K562 (cell line): ENCODE results near the gene MAP1A. TPM values are rescaled to one million over a fixed set of nuclear protein-coding genes. Genes with fewer than 3 reads are reported as not detected.

ENCODE experiments used
- ARHGAP35 ChIP-seq: fragments of 450-650 bp; IDR thresholded peaks from 2 replicates; pipeline ENCODE4 v1.6.1; 2018; ENCODE audit not compliant: partially characterized antibody
- ARNT ChIP-seq, 2 experiments: fragments of 450-650 bp; IDR thresholded peaks; 2 replicates each; pipeline ENCODE4 v1.6.1; 2016; ENCODE audit warnings: mild to moderate bottlenecking in 1 of 2
- BCL6 ChIP-seq: fragments of 250-450 bp; sonication (Bioruptor Pico); IDR thresholded peaks from 2 replicates; pipeline ENCODE4 v1.4.0; 2020
- BDP1 ChIP-seq: IDR thresholded peaks from 3 replicates; pipeline ENCODE4 v1.6.1; 2011; ENCODE audit not compliant: insufficient read length, insufficient read depth
- CREBBP ChIP-seq: IDR thresholded peaks from one replicate; pipeline ENCODE4 v1.6.1; 2012; ENCODE audit warnings: low read depth, mild to moderate bottlenecking, control low read depth, inconsistent platforms, low read length
- GATA2 ChIP-seq: sonication (generic); formaldehyde crosslinking; IDR thresholded peaks from 2 replicates; pipeline ENCODE4 v1.4.0; 2020; ENCODE audit warnings: mild to moderate bottlenecking, missing genetic modification reagents
- GTF2A2 ChIP-seq: IDR thresholded peaks from 2 replicates; pipeline ENCODE4 v1.6.1; 2016; ENCODE audit warnings: mild to moderate bottlenecking, missing genetic modification characterization, missing compliant biosample characterization
- HOXB6 ChIP-seq: fragments of 250-450 bp; sonication (Bioruptor Pico); IDR thresholded peaks from 2 replicates; pipeline ENCODE4 v1.5.1; 2022; ENCODE audit warnings: mild to moderate bottlenecking, borderline replicate concordance
- HSF4 ChIP-seq: fragments of 250-450 bp; sonication (Bioruptor Pico); IDR thresholded peaks from 2 replicates; pipeline ENCODE4 v2.1.2; 2022; ENCODE audit warnings: mild to moderate bottlenecking, moderate library complexity, borderline replicate concordance
- IRF9 ChIP-seq: fragments of 450-650 bp; IDR thresholded peaks from 2 replicates; pipeline ENCODE4 v1.6.1; 2016; ENCODE audit warnings: missing biosample characterization, missing genetic modification characterization
- KAT8 ChIP-seq: fragments of 450-650 bp; IDR thresholded peaks from 2 replicates; pipeline ENCODE4 v1.6.1; 2016; ENCODE audit warnings: low read depth, mild to moderate bottlenecking
- POU5F1 ChIP-seq: fragments of 150-350 bp; IDR thresholded peaks from 2 replicates; pipeline ENCODE4 v1.6.1; 2014; ENCODE audit warnings: borderline replicate concordance, low read length, low read depth, mild to moderate bottlenecking; ENCODE audit not compliant: partially characterized antibody
- RCOR1 ChIP-seq, 2 experiments: IDR thresholded peaks; 2 replicates each; pipeline ENCODE4 v1.6.1; 2012; ENCODE audit warnings: low read depth in 2 of 2, low read length in 2 of 2, borderline replicate concordance in 1 of 2, improper control_type of control experiment in 1 of 2
- RFX5 ChIP-seq: IDR thresholded peaks from 2 replicates; pipeline ENCODE4 v1.6.1; 2011; ENCODE audit warnings: low read depth, mild to moderate bottlenecking, improper control_type of control experiment, low read length
- SMARCB1 ChIP-seq: IDR thresholded peaks from 2 replicates; pipeline ENCODE4 v1.6.1; 2011; ENCODE audit warnings: improper control_type of control experiment, low read depth; ENCODE audit not compliant: insufficient read length
- SMC3 ChIP-seq: conservative IDR thresholded peaks from 2 replicates; pipeline ENCODE4 v1.6.1; 2011; ENCODE audit warnings: low read depth, low read length, improper control_type of control experiment; ENCODE audit not compliant: insufficient read depth
- TCF7 ChIP-seq: sonication (generic); IDR thresholded peaks from 2 replicates; pipeline ENCODE4 v1.6.1; 2016; ENCODE audit warnings: antibody characterized with exemption, borderline replicate concordance
- ZC3H11A ChIP-seq: IDR thresholded peaks from 2 replicates; pipeline ENCODE4 v1.6.1; 2012; ENCODE audit warnings: low read depth, low read length, improper control_type of control experiment
- ZNF12 ChIP-seq: sonication (generic); formaldehyde crosslinking; IDR thresholded peaks from 2 replicates; pipeline ENCODE4 v1.4.0; 2020; ENCODE audit warnings: mild to moderate bottlenecking, missing genetic modification reagents
- ZNF232 ChIP-seq: sonication (generic); formaldehyde crosslinking; IDR thresholded peaks from 2 replicates; pipeline ENCODE4 v1.8.0; 2022; ENCODE audit warnings: mild to moderate bottlenecking, missing genetic modification reagents
- ZNF24 ChIP-seq: fragments of 450-650 bp; IDR thresholded peaks from 2 replicates; pipeline ENCODE4 v1.6.1; 2016
- ZNF41 ChIP-seq: fragments of 250-450 bp; sonication (Bioruptor Pico); conservative IDR thresholded peaks from 2 replicates; pipeline ENCODE4 v1.4.0; 2020; ENCODE audit warnings: mild to moderate bottlenecking
- polyA plus RNA-seq, 8 experiments: library from polyadenylated mRNA; depleted of rRNA in 4 of 8; stranded (reverse) in 5 of 8; unstranded in 3 of 8; fragments of >200 nt; fragmentation: Nextera tagmentation in 2 of 8; fragmentation: Illumina TruSeq in 1 of 8; extraction: Ambion mirVana in 2 of 8; extraction: Trizol in 1 of 8; gene quantifications; 2 replicates each; pipeline versions ENCODE4 v1.2.1 to v1.2.3, GENCODE V29; 2011 to 2014; ENCODE audit warnings: inconsistent platforms in 1 of 8, missing spikeins in 1 of 8
- total RNA-seq, 7 experiments: library from RNA; depleted of rRNA in 6 of 7; stranded (reverse); fragments of >200 nt in 6 of 7; fragmentation: Illumina TruSeq in 2 of 7; extraction: Trizol in 2 of 7; gene quantifications; 2 replicates each; pipeline versions ENCODE4 v1.2.1 to v1.2.3, GENCODE V29; 2011 to 2021; ENCODE audit warnings: low replicate concordance in 1 of 7
- TF ChIP-seq, protein P1 (sequence below): fragments of 250-450 bp; sonication (Bioruptor Pico); IDR thresholded peaks from 2 replicates; pipeline ENCODE4 v1.8.0; 2021; ENCODE audit warnings: moderate library complexity, mild to moderate bottlenecking, inconsistent platforms
- TF ChIP-seq, protein P2 (sequence below): sonication (generic); formaldehyde crosslinking; IDR thresholded peaks from 2 replicates; pipeline ENCODE4 v1.8.1; 2023; ENCODE audit warnings: mild to moderate bottlenecking, missing genetic modification reagents
- TF ChIP-seq, protein P3 (sequence below): fragments of 450-650 bp; IDR thresholded peaks from one replicate; pipeline ENCODE4 v1.6.1; 2018; ENCODE audit warnings: mild to moderate bottlenecking, moderate library complexity; ENCODE audit not compliant: partially characterized antibody

The MAP1A gene
- total and polyA plus RNA-seq, 9 of the 15 experiments (the other 6 are each of a cell fraction or from before 2014, with no cell fraction given) = 2.0 to 20.3 (median 7.3) TPM

- no peak for TF ChIP-seq ZNF232 (CRISPR knock-in tag)
- TF ChIP-seq, protein P1, sequence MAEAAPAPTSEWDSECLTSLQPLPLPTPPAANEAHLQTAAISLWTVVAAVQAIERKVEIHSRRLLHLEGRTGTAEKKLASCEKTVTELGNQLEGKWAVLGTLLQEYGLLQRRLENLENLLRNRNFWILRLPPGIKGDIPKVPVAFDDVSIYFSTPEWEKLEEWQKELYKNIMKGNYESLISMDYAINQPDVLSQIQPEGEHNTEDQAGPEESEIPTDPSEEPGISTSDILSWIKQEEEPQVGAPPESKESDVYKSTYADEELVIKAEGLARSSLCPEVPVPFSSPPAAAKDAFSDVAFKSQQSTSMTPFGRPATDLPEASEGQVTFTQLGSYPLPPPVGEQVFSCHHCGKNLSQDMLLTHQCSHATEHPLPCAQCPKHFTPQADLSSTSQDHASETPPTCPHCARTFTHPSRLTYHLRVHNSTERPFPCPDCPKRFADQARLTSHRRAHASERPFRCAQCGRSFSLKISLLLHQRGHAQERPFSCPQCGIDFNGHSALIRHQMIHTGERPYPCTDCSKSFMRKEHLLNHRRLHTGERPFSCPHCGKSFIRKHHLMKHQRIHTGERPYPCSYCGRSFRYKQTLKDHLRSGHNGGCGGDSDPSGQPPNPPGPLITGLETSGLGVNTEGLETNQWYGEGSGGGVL (CRISPR knock-in tag) = no peak
- no peak for TF ChIP-seq ZNF41 (CRISPR knock-in tag)
- TF ChIP-seq, protein P2, sequence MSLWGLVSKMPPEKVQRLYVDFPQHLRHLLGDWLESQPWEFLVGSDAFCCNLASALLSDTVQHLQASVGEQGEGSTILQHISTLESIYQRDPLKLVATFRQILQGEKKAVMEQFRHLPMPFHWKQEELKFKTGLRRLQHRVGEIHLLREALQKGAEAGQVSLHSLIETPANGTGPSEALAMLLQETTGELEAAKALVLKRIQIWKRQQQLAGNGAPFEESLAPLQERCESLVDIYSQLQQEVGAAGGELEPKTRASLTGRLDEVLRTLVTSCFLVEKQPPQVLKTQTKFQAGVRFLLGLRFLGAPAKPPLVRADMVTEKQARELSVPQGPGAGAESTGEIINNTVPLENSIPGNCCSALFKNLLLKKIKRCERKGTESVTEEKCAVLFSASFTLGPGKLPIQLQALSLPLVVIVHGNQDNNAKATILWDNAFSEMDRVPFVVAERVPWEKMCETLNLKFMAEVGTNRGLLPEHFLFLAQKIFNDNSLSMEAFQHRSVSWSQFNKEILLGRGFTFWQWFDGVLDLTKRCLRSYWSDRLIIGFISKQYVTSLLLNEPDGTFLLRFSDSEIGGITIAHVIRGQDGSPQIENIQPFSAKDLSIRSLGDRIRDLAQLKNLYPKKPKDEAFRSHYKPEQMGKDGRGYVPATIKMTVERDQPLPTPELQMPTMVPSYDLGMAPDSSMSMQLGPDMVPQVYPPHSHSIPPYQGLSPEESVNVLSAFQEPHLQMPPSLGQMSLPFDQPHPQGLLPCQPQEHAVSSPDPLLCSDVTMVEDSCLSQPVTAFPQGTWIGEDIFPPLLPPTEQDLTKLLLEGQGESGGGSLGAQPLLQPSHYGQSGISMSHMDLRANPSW = no peak
- no peak for TF ChIP-seq BCL6 (CRISPR knock-in tag)
- TF ChIP-seq RFX5 = no peak
- no peak for TF ChIP-seq BDP1
- no peak for TF ChIP-seq CREBBP
- no peak for TF ChIP-seq HOXB6
- no peak for TF ChIP-seq ZC3H11A
- TF ChIP-seq ARHGAP35 = no peak
- no peak for TF ChIP-seq SMC3
- TF ChIP-seq TCF7 = peak; percentile 97
- no peak for TF ChIP-seq GTF2A2 (tag)
- TF ChIP-seq KAT8 = no peak
- no peak; a peak in 1 of 4 replicates for TF ChIP-seq ARNT (IDR thresholded peaks at IDR 0.05)
- TF ChIP-seq, protein P3, sequence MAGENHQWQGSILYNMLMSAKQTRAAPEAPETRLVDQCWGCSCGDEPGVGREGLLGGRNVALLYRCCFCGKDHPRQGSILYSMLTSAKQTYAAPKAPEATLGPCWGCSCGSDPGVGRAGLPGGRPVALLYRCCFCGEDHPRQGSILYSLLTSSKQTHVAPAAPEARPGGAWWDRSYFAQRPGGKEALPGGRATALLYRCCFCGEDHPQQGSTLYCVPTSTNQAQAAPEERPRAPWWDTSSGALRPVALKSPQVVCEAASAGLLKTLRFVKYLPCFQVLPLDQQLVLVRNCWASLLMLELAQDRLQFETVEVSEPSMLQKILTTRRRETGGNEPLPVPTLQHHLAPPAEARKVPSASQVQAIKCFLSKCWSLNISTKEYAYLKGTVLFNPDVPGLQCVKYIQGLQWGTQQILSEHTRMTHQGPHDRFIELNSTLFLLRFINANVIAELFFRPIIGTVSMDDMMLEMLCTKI = no peak
- TF ChIP-seq ZNF12 (CRISPR knock-in tag) = no peak
- TF ChIP-seq POU5F1 = no peak
- TF ChIP-seq GATA2 (CRISPR knock-in tag) = peak; percentile 48; the same call in 1 of the 2 replicates
- TF ChIP-seq SMARCB1 = no peak
- no peak for TF ChIP-seq IRF9
- TF ChIP-seq HSF4 (CRISPR knock-in tag) = no peak
- TF ChIP-seq RCOR1 (IDR thresholded peaks at IDR 0.05; ENCODE audit: borderline replicate concordance in 1 of 2, low read depth in 2 of 2, low read length in 2 of 2) = no peak
- TF ChIP-seq ZNF24 = no peak
These were observed 47.5 kb upstream of the MAP1A start (continued) for GRCh38 chr15:43469867-43470266.
